Osteocyte (in vitro differentiated cells): ENCODE data around the gene BLVRB. TPM values are rescaled to one million over a fixed set of nuclear protein-coding genes. Genes with fewer than 3 reads are reported as not detected.
A peak's percentile ranks its signal among the peaks of the same experiment; 100 is the strongest.
"Not testable (repeated sequence)": the region's sequence is repeated elsewhere in the genome, so short reads cannot be mapped to it uniquely, and the experiment has no call there.

ENCODE experiments used
- DNase-seq: peaks from one replicate; pipeline ENCODE4 v3.0.0; 2021; ENCODE audit warnings: mixed read lengths; ENCODE audit not compliant: unreplicated experiment; ENCODE audit errors: extremely low spot score
- H3K27ac Mint-ChIP-seq: one replicate; pipeline ENCODE4 v1.8.0; 2021; ENCODE audit warnings: mild to moderate bottlenecking, mixed read lengths; ENCODE audit not compliant: unreplicated experiment
- H3K27me3 Mint-ChIP-seq: one replicate; pipeline ENCODE4 v1.8.0; 2021; ENCODE audit warnings: mixed read lengths; ENCODE audit not compliant: unreplicated experiment
- H3K36me3 Mint-ChIP-seq: one replicate; pipeline ENCODE4 v1.8.0; 2021; ENCODE audit warnings: mixed read lengths; ENCODE audit not compliant: unreplicated experiment
- H3K4me1 Mint-ChIP-seq: one replicate; pipeline ENCODE4 v1.8.0; 2021; ENCODE audit warnings: mixed read lengths; ENCODE audit not compliant: unreplicated experiment
- H3K4me3 Mint-ChIP-seq: one replicate; pipeline ENCODE4 v1.8.0; 2021; ENCODE audit warnings: mild to moderate bottlenecking, moderate library complexity, mixed read lengths; ENCODE audit not compliant: unreplicated experiment
- H3K9me3 Mint-ChIP-seq: one replicate; pipeline ENCODE4 v1.8.0; 2021; ENCODE audit warnings: mixed read lengths; ENCODE audit not compliant: unreplicated experiment
- CTCF ChIP-seq: fragments of 200-600 bp; sonication (generic); IDR thresholded peaks from 2 replicates; pipeline ENCODE4 v1.5.0; 2021; ENCODE audit warnings: antibody characterized with exemption, mild to moderate bottlenecking, moderate library complexity
- total RNA-seq: library from RNA; stranded (reverse); gene quantifications from 2 replicates; pipeline ENCODE4 v1.2.1, GENCODE V29; 2021

Gene BLVRB
- total RNA-seq, 1 donor from 2014 or later: 45.6 TPM

GRCh38 chr19:40464059-40465024, 1.2 kb downstream of the BLVRB start:
- H3K36me3 Mint-ChIP-seq: no peaks in the 10 kb centered on the region
- peak overlapping the region; percentile 89 for H3K4me3 Mint-ChIP-seq
- no peaks in the 10 kb centered on the region for H3K9me3 Mint-ChIP-seq
- H3K4me1 Mint-ChIP-seq: peaks cover 30% of the 10 kb centered on the region
- DNase-seq: peak; percentile 94
- peak overlapping the region; percentile 94 for H3K27ac Mint-ChIP-seq
- peak; percentile 86 for TF ChIP-seq CTCF
- peaks cover 7% of the 10 kb centered on the region for H3K27me3 Mint-ChIP-seq

- not testable (repeated sequence) for DNase-seq, H3K36me3 Mint-ChIP-seq, H3K27ac Mint-ChIP-seq, H3K27me3 Mint-ChIP-seq, H3K4me3 Mint-ChIP-seq, H3K9me3 Mint-ChIP-seq
- H3K4me1 Mint-ChIP-seq: peaks cover 30% of the 10 kb centered on the region
These were observed 1.9 kb downstream of the BLVRB start for GRCh38 chr19:40463587-40464037.

- no peaks in the 10 kb centered on the region for H3K36me3 Mint-ChIP-seq
- H3K9me3 Mint-ChIP-seq: no peaks in the 10 kb centered on the region
- no peak overlapping the region for H3K4me3 Mint-ChIP-seq
- no peak overlapping the region for H3K27ac Mint-ChIP-seq
- no peak for TF ChIP-seq CTCF
- H3K4me1 Mint-ChIP-seq: peaks cover 27% of the 10 kb centered on the region
- H3K27me3 Mint-ChIP-seq: peaks cover 7% of the 10 kb centered on the region
- DNase-seq: no peak
These were observed 3.8 kb downstream of the BLVRB start for GRCh38 chr19:40461669-40462221.

- no peaks in the 10 kb centered on the region for H3K27me3 Mint-ChIP-seq
These were observed 5.4 kb downstream of the BLVRB start for GRCh38 chr19:40460185-40460584.

GRCh38 chr19:40458597-40458974, 7.0 kb downstream of the BLVRB start:
- TF ChIP-seq CTCF: no peak
- DNase-seq: no peak
- Mint-ChIP-seq H3K9me3 (no peaks in the 10 kb centered on the region), H3K27ac (no peak overlapping the region), H3K36me3 (no peaks in the 10 kb centered on the region), H3K4me1 (peaks cover 3% of the 10 kb centered on the region), H3K4me3 (no peak overlapping the region), H3K27me3 (no peaks in the 10 kb centered on the region)

More at GRCh38 chr19:40460185-40460584, 5.4 kb downstream of the BLVRB start:
- no peak for TF ChIP-seq CTCF
- no peak overlapping the region for H3K4me3 Mint-ChIP-seq
- H3K4me1 Mint-ChIP-seq: peaks cover 13% of the 10 kb centered on the region
- no peak overlapping the region for H3K27ac Mint-ChIP-seq
- no peaks in the 10 kb centered on the region for H3K9me3 Mint-ChIP-seq
- no peak for DNase-seq
- no peaks in the 10 kb centered on the region for H3K36me3 Mint-ChIP-seq
